Heart left ventricle (tissue), 13 donors: ENCODE measurements around the gene CCM2L.

Source experiments
- CTCF ChIP-seq, 12 donors: fragments of 200-600 bp; sonication (generic) in 4 of 12; IDR thresholded peaks; one replicate each; pipeline versions ENCODE4 v1.5.0 to v1.8.0; 2018 to 2022; ENCODE audit warnings: antibody characterized with exemption in 12 of 12, mild to moderate bottlenecking in 5 of 12
- POLR2A ChIP-seq, 2 donors: fragments of 450-650 bp; IDR thresholded peaks; one replicate each; pipeline ENCODE4 v1.6.1; 2017; ENCODE audit warnings: antibody characterized with exemption in 2 of 2, mild to moderate bottlenecking in 2 of 2, moderate library complexity in 2 of 2
- donor health status: ischemic (EF 13 %, LVEDD 7.1; RV severe dilation, severe dysfunction).
- donor health status: DM: no; HTN: yes; CAD: no.
- donor health status: DM: no; HTN: no; CAD: no.
- donor health status: ischemic (EF 25% LVEDD 6.9; RV normal size, moderate dysfunction).
- donor health status: ischemic (EF 25% LVEDD 5.7; RV mildly dilated, moderate dysfunction).
- donor health status: ischemic (EF 35%, LVEDD 5.7; RV mildly dilated, moderate dysfunction).
- donor health status: nonischemic (EF 11% LVEDD 7.7; RV severe dilation, severe dysfunction).
- donor health status: DM: yes; HTN: yes; CAD: no.
- donor health status: PGD.
- donor health status: ischemic (EF 29% LVEDD 5.4; RV normal size, mild dysfunction).
- donor health status: nonischemic (EF 23%, LVEDD 6.1; RV moderate dilation, normal function).

DNA sequence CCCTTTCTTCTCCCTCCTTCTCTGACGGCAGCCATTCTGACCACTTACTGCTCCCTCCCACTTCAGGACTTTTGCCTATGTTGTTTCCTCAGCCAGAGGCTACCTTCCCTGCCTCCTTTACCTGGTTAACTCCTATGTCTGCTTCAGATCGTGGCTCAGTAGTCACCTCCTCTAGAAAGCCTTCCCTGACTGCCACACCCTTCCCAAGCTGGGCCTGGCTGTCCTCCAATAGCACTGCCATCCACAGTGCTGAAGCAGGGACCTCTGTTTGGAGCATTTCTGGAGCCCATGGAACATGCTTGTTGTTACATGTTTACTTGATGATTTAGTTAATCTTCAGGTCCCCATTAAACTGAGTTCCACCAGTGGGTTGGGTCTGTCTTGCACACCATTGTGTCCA is 28.5 kb upstream of the CCM2L start:
- TF ChIP-seq CTCF (IDR thresholded peaks at IDR 0.05) = no peak
- no peak for TF ChIP-seq POLR2A (IDR thresholded peaks at IDR 0.05)
